SK-N-SH (cell line): ENCODE measurements around the gene OR51B2. TPM values are rescaled to one million over a fixed set of nuclear protein-coding genes. Genes with fewer than 3 reads are reported as not detected.

Experiments
- CTCF ChIA-PET: fragments of 300-600, 350-600 bp; formaldehyde crosslinking; extraction: SDS; loops from one replicate; lab custom pipeline; 2021; lab: Yijun Ruan, JAX
- POLR2A ChIA-PET: fragments of 350-600 bp; sonication (Branson Sonifier 250); formaldehyde crosslinking; extraction: SDS; loops from one replicate; lab custom pipeline; 2020; ENCODE audit warnings: antibody characterized with exemption, inconsistent platforms; lab: Yijun Ruan, JAX
- DNase-seq: peaks from one replicate; pipeline ENCODE4 v3.0.0; 2012
- H2AFZ ChIP-seq: fragments of 200-600 bp; sonication (generic); 2 replicates; pipeline ENCODE4 v1.8.1; 2016; ENCODE audit warnings: antibody characterized with exemption, mild to moderate bottlenecking, low read depth
- H3F3A ChIP-seq: fragments of 200-600 bp; sonication (generic); replicated peaks from 2 replicates; pipeline ENCODE3; 2016; ENCODE audit warnings: antibody characterized with exemption, mild to moderate bottlenecking; ENCODE audit not compliant: insufficient read depth
- H3K27ac ChIP-seq, 2 experiments: fragments of 200-500 bp in 1 of 2; fragments of 200-600 bp in 1 of 2; sonication (Bioruptor generic) in 1 of 2; sonication (generic), shearing (Covaris generic) in 1 of 2; 2 replicates each; pipeline versions ENCODE4 v1.5.1 to v1.6.1; 2014 to 2016; ENCODE audit warnings: low read depth in 2 of 2, inconsistent platforms in 1 of 2, low read length in 1 of 2, mild to moderate bottlenecking in 1 of 2, mixed read lengths in 1 of 2
- H3K27me3 ChIP-seq: fragments of 200-600 bp; sonication (generic), shearing (Covaris generic); 2 replicates; pipeline ENCODE4 v1.6.1; 2016; ENCODE audit warnings: mixed run types; ENCODE audit not compliant: insufficient read depth
- H3K36me3 ChIP-seq, 2 experiments: fragments of 200-500 bp in 1 of 2; fragments of 200-600 bp in 1 of 2; sonication (Bioruptor generic) in 1 of 2; sonication (generic) in 1 of 2; replicated peaks in 1 of 2; 2 replicates each; pipeline versions ENCODE3 to v1.5.1; 2014 to 2016; ENCODE audit warnings: low read length in 1 of 2, mild to moderate bottlenecking in 1 of 2; ENCODE audit not compliant: insufficient read depth in 2 of 2, control insufficient read depth in 1 of 2
- H3K4me1 ChIP-seq, 2 experiments: fragments of 200-500 bp in 1 of 2; fragments of 200-600 bp in 1 of 2; sonication (Bioruptor generic) in 1 of 2; sonication (generic), shearing (Covaris generic) in 1 of 2; 2 replicates each; pipeline versions ENCODE4 v1.5.1 to v1.6.1; 2014 to 2016; ENCODE audit warnings: low read depth in 1 of 2, low read length in 1 of 2, mixed run types in 1 of 2; ENCODE audit not compliant: insufficient read depth in 2 of 2, control insufficient read depth in 1 of 2
- H3K4me2 ChIP-seq: fragments of 200-600 bp; sonication (generic), shearing (Covaris generic); 2 replicates; pipeline ENCODE4 v1.6.1; 2017; ENCODE audit warnings: mixed run types
- H3K4me3 ChIP-seq, 2 experiments: fragments of 200-500 bp in 1 of 2; fragments of 200-600 bp in 1 of 2; sonication (Bioruptor generic) in 1 of 2; sonication (generic), shearing (Covaris generic) in 1 of 2; 2 replicates each; pipeline versions ENCODE4 v1.5.1 to v1.8.1; 2014 to 2016; ENCODE audit warnings: low read depth in 2 of 2, inconsistent platforms in 1 of 2, low read length in 1 of 2, mild to moderate bottlenecking in 1 of 2, mixed read lengths in 1 of 2, moderate library complexity in 1 of 2
- H3K79me2 ChIP-seq: fragments of 200-600 bp; sonication (generic); 2 replicates; pipeline ENCODE4 v1.8.1; 2017; ENCODE audit warnings: mild to moderate bottlenecking; ENCODE audit not compliant: insufficient read depth
- H3K9ac ChIP-seq: fragments of 200-600 bp; sonication (generic); 2 replicates; pipeline ENCODE4 v1.6.1; 2017; ENCODE audit warnings: mixed run types
- H3K9me2 ChIP-seq: fragments of 200-600 bp; sonication (generic); 2 replicates; pipeline ENCODE4 v1.6.1; 2017; ENCODE audit warnings: mixed run types
- H3K9me3 ChIP-seq: fragments of 200-600 bp; sonication (generic); 2 replicates; pipeline ENCODE4 v1.6.1; 2017; ENCODE audit warnings: mixed run types, mild to moderate bottlenecking, moderate library complexity
- H4K20me1 ChIP-seq: fragments of 200-600 bp; sonication (generic); 2 replicates; pipeline ENCODE4 v1.6.1; 2017; ENCODE audit warnings: mild to moderate bottlenecking, mixed run types; ENCODE audit not compliant: insufficient read depth
- EP300 ChIP-seq, 2 experiments: IDR thresholded peaks; 2 replicates each; pipeline versions ENCODE4 v1.4.0 to v1.6.1; 2012; ENCODE audit warnings: borderline replicate concordance in 1 of 2, low read depth in 1 of 2, low read length in 1 of 2
- EZH2phosphoT487 ChIP-seq: fragments of 200-600 bp; sonication (generic); IDR thresholded peaks from 2 replicates; pipeline ENCODE4 v1.6.1; 2017; ENCODE audit warnings: low read depth, mixed run types, mild to moderate bottlenecking, antibody characterized with exemption, moderate library complexity, borderline replicate concordance
- FOSL2 ChIP-seq: IDR thresholded peaks from 2 replicates; pipeline ENCODE4 v1.4.0; 2012; ENCODE audit warnings: low read depth, mild to moderate bottlenecking, moderate library complexity, borderline replicate concordance
- GATA2 ChIP-seq: sonication (generic); formaldehyde crosslinking; IDR thresholded peaks from 2 replicates; pipeline ENCODE4 v1.5.0; 2020; ENCODE audit warnings: mild to moderate bottlenecking, missing genetic modification reagents
- IRF3 ChIP-seq: fragments of 150-350 bp; IDR thresholded peaks from 2 replicates; pipeline ENCODE4 v1.6.1; 2016; ENCODE audit warnings: mild to moderate bottlenecking, low read depth, low read length
- JUND ChIP-seq: IDR thresholded peaks from 2 replicates; pipeline ENCODE4 v1.4.0; 2012
- MXI1 ChIP-seq: IDR thresholded peaks from 2 replicates; pipeline ENCODE4 v1.6.1; 2012; ENCODE audit warnings: mild to moderate bottlenecking, low read depth, low read length, improper control_type of control experiment
- NFIC ChIP-seq: IDR thresholded peaks from 2 replicates; pipeline ENCODE4 v1.4.0; 2012; ENCODE audit warnings: borderline replicate concordance
- PBX3 ChIP-seq: IDR thresholded peaks from 2 replicates; pipeline ENCODE4; 2012
- POLR2AphosphoS5 ChIP-seq: IDR thresholded peaks from 2 replicates; pipeline ENCODE4 v1.6.1; 2012; ENCODE audit warnings: low read depth, low read length
- RCOR1 ChIP-seq: fragments of 150-350 bp; IDR thresholded peaks from 2 replicates; pipeline ENCODE4 v1.6.1; 2017; ENCODE audit warnings: antibody characterized with exemption, low read length
- TCF12 ChIP-seq: IDR thresholded peaks from 2 replicates; pipeline ENCODE4 v1.4.0; 2012
- USF2 ChIP-seq: fragments of 150-350 bp; IDR thresholded peaks from 2 replicates; pipeline ENCODE4 v1.6.1; 2017; ENCODE audit warnings: antibody characterized with exemption, low read length, low read depth, borderline replicate concordance
- YY1 ChIP-seq: IDR thresholded peaks from 2 replicates; pipeline ENCODE4 v1.4.0; 2012; ENCODE audit warnings: low read depth, mild to moderate bottlenecking
- ZBTB33 ChIP-seq: IDR thresholded peaks from 2 replicates; pipeline ENCODE4 v1.4.0; 2012; ENCODE audit warnings: low read depth, borderline replicate concordance
- whole genome bisulfite sequencing: methylation state at CpG from one replicate; pipeline ENCODE4 v1.1.6; 2017; ENCODE audit warnings: low lambda C conversion rate; 5-methylcytosine and 5-hydroxymethylcytosine counted together
- polyA plus RNA-seq, 3 experiments: library from polyadenylated mRNA; depleted of rRNA; stranded (reverse); fragments of >200 nt; gene quantifications; 2 replicates each; pipeline ENCODE4 v1.2.3, GENCODE V29; 2012

OR51B2 gene
- polyA plus RNA-seq, 1 of the 3 experiments (the other 2 are of a cell fraction), result not detected

- H3K27ac ChIP-seq, result no peak overlapping the region
- POLR2A ChIA-PET, result no interaction called here
Measured at GRCh38 chr11:5281596-5281995, 42.5 kb downstream of the OR51B2 start.

GRCh38 chr11:5280582-5281102, 43.5 kb downstream of the OR51B2 start:
- POLR2A ChIA-PET, result no interaction called here
- H3K4me2 ChIP-seq, result no peak overlapping the region

More at GRCh38 chr11:5281596-5281995, 42.5 kb downstream of the OR51B2 start:
- Histone ChIP-seq H3K9me3 (no peaks in the 10 kb centered on the region), H3K4me2 (no peak overlapping the region), H3F3A (no peaks in the 10 kb centered on the region), H3K9ac (no peak overlapping the region), H2AFZ (no peak overlapping the region), H3K27me3 (no peaks in the 10 kb centered on the region), H3K36me3 (no peaks in the 10 kb centered on the region), H3K4me1 (no peaks in the 10 kb centered on the region), H3K4me3 (no peak overlapping the region), H3K9me2 (no peaks in the 10 kb centered on the region), H3K79me2 (no peaks in the 10 kb centered on the region), H4K20me1 (no peaks in the 10 kb centered on the region)
- TF ChIP-seq ZBTB33 (no peak), IRF3 (no peak), POLR2AphosphoS5 (no peak), YY1 (no peak), GATA2 (CRISPR knock-in tag) (no peak), RCOR1 (no peak), EZH2phosphoT487 (no peak), NFIC (no peak), PBX3 (no peak)
- CTCF ChIA-PET, result no interaction called here
- DNase-seq, result no peak

More at GRCh38 chr11:5280582-5281102, 43.5 kb downstream of the OR51B2 start:
- CTCF ChIA-PET, result no interaction called here
- WGBS, result 0% methylated on average over 3 of the region's 3 CpGs
- no peak for DNase-seq
- Histone ChIP-seq H3K27ac (no peak overlapping the region), H3K4me1 (no peaks in the 10 kb centered on the region), H3K4me3 (no peak overlapping the region), H3K36me3 (no peaks in the 10 kb centered on the region), H3K27me3 (no peaks in the 10 kb centered on the region), H3F3A (no peaks in the 10 kb centered on the region), H3K9me2 (no peaks in the 10 kb centered on the region), H2AFZ (no peak overlapping the region), H4K20me1 (no peaks in the 10 kb centered on the region), H3K79me2 (no peaks in the 10 kb centered on the region), H3K9me3 (no peaks in the 10 kb centered on the region), H3K9ac (no peak overlapping the region)
- TF ChIP-seq EP300 (IDR thresholded peaks at IDR 0.05; ENCODE audit: borderline replicate concordance in 1 of 2, low read depth in 1 of 2, low read length in 1 of 2), result 0 out of 4 replicates have a peak, but pooled peaks of 1 of the 2 experiments have one; percentile 23
- peak; percentile 77 for TF ChIP-seq TCF12
- TF ChIP-seq MXI1, result no peak
- TF ChIP-seq NFIC, result peak; percentile 66
- no peak for TF ChIP-seq USF2
- peak; percentile 85 for TF ChIP-seq JUND
- TF ChIP-seq FOSL2, result peak; percentile 86; the same call in 1 of the 2 replicates
